ENCODE data around the gene RAB7A.

The RAB7A gene

GRCh38 chr3:128845119-128845777 lies 119.3 kb downstream of the RAB7A start:
- peak overlapping the region; percentile 54 for H3K4me3 ChIP-seq (ENCODE audit: low read length)
- no peak for DNase-seq (ENCODE audit: low read depth)
- TF ChIP-seq CTCF (conservative IDR thresholded peaks at IDR 0.05; ENCODE audit: low read depth, low read length), result peak; percentile 50

GRCh38 chr3:128845778-128846485 lies 119.9 kb downstream of the RAB7A start:
- peak overlapping the region; percentile 54 for H3K4me3 ChIP-seq (ENCODE audit: low read length)
- TF ChIP-seq CTCF (conservative IDR thresholded peaks at IDR 0.05; ENCODE audit: low read depth, low read length), result peak; percentile 61
- DNase-seq (ENCODE audit: low read depth), result peak; percentile 13

GRCh38 chr3:128846486-128846891 lies 120.5 kb downstream of the RAB7A start:
- no peak overlapping the region for H3K4me3 ChIP-seq (ENCODE audit: low read length)
- no peak for TF ChIP-seq CTCF (conservative IDR thresholded peaks at IDR 0.05; ENCODE audit: low read depth, low read length)
- DNase-seq (ENCODE audit: low read depth), result no peak

- DNase-seq (ENCODE audit: low read depth), result no peak
- H3K4me3 ChIP-seq (ENCODE audit: low read length), result no peak overlapping the region
- no peak for TF ChIP-seq CTCF (conservative IDR thresholded peaks at IDR 0.05; ENCODE audit: low read depth, low read length)
Observed at GRCh38 chr3:128847666-128848370, 121.8 kb downstream of the RAB7A start.

- no peak for DNase-seq (ENCODE audit: low read depth)
- no peak overlapping the region for H3K4me3 ChIP-seq (ENCODE audit: low read length)
- TF ChIP-seq CTCF (conservative IDR thresholded peaks at IDR 0.05; ENCODE audit: low read depth, low read length), result no peak
Observed at GRCh38 chr3:128848936-128849335, 123.0 kb downstream of the RAB7A start.

GRCh38 chr3:128849911-128850455 lies 124.0 kb downstream of the RAB7A start:
- TF ChIP-seq CTCF (conservative IDR thresholded peaks at IDR 0.05; ENCODE audit: low read depth, low read length), result peak; percentile 16
- no peak for DNase-seq (ENCODE audit: low read depth)
- no peak overlapping the region for H3K4me3 ChIP-seq (ENCODE audit: low read length)

All from retinal pigment epithelial cell (primary cell).